ENCODE measurements around the gene CARMIL1. TPM values are rescaled to one million over a fixed set of nuclear protein-coding genes. Genes with fewer than 3 reads are reported as not detected.

CARMIL1 gene
- total and polyA plus RNA-seq, 10 of the 15 experiments (the other 5 are each of a cell fraction or from before 2014, with no cell fraction given) = 6.4 to 18.1 (median 10.3) TPM

DNA sequence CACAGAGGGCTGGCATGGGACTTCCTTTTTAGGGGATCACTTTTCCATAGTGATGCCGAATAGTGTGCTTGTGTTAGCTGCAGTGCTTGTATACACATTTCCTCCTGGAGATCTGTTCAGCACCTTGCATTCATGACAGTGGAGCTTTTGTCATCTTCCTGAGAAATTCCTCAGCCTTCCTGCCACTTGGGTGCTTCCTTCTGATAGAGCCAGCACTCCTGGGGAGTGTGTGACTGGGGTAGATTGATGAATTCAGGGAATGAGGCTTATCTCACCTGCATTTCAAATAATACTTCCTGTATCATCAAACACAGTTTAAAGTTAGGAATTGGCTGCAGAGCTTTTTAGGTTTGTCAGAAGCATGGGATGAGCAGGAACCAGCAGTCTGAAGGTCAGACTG lies 324.1 kb downstream of the CARMIL1 start:
- ChIA-PET POLR2A (no interaction called here), SMC1A (ENCODE audit: uncharacterized antibody, unreplicated experiment) (interaction anchor here (2.3 kb wide), 1 partner anchor 337 kb away, joined by 10 read pairs; no protein-coding TSS in a partner anchor), RAD21 (ENCODE audit: unreplicated experiment) (no interaction called here), CTCF (interaction anchor here (1.1 to 8.2 kb wide), 4 partner anchors 25 to 379 kb away, joined by 3 to 44 read pairs (median 24); no protein-coding TSS in a partner anchor)
- Histone ChIP-seq H3K79me2 (ENCODE audit: control insufficient read depth, insufficient read depth, low read length) (no peaks in the 10 kb centered on the region), H3K9me3 (replicated peaks; ENCODE audit: control insufficient read depth, insufficient read depth, low read length) (no peaks in the 10 kb centered on the region), H2AFZ (ENCODE audit: control insufficient read depth, low read depth, low read length) (no peak overlapping the region), H3K4me1 (ENCODE audit: control insufficient read depth, insufficient read depth, low read length) (no peaks in the 10 kb centered on the region), H3K4me3 (no peak overlapping the region), H3K4me2 (ENCODE audit: control insufficient read depth, insufficient read depth) (no peak overlapping the region), H3K36me3 (ENCODE audit: control insufficient read depth in 2 of 2, insufficient read depth in 2 of 2, low read length in 1 of 2) (no peaks in the 10 kb centered on the region), H3K27ac (ENCODE audit: control insufficient read depth, insufficient read depth) (no peak overlapping the region), H3K9ac (ENCODE audit: control insufficient read depth, insufficient read depth, low read length) (no peak overlapping the region), H4K20me1 (ENCODE audit: control insufficient read depth, insufficient read depth) (no peaks in the 10 kb centered on the region), H3K27me3 (replicated peaks in 1 of 2; ENCODE audit: control insufficient read depth in 2 of 2, insufficient read depth in 2 of 2, low read length in 1 of 2) (no peaks in the 10 kb centered on the region)
- BruUV-seq (replicated peaks) = no TSS peak
- no peak for ATAC-seq
- DNase-seq (ENCODE audit: low read depth, low spot score) = no peak
- in situ Hi-C loops (cut with MboI) (no loop called here), intact Hi-C loops (cut with micrococcal nuclease; ENCODE audit: unreplicated experiment) (loop anchor here (2.0 to 5.0 kb wide), 2 partner anchors 46 to 112 kb away; no protein-coding TSS in a partner anchor)
- FAIRE-seq = no peak
- 25% methylated on average over 1 of the region's 1 CpG for WGBS (ENCODE audit: insufficient coverage, insufficient replicate concordance, low lambda C conversion rate, missing lambda C conversion rate)
- no peak for TF ChIP-seq HDAC6 (IDR thresholded peaks at IDR 0.05; ENCODE audit: unreplicated experiment)
- TF ChIP-seq ZZZ3 (IDR thresholded peaks at IDR 0.05; ENCODE audit: control insufficient read depth, insufficient read length, low read depth) = no peak
- no peak for TF ChIP-seq MTA2 (IDR thresholded peaks at IDR 0.05; ENCODE audit: low read depth)
- TF ChIP-seq ZNF687 (IDR thresholded peaks at IDR 0.05) = no peak
- no peak for TF ChIP-seq RELA (IDR thresholded peaks at IDR 0.05; ENCODE audit: borderline replicate concordance, partially characterized antibody)
- TF ChIP-seq USF1 (IDR thresholded peaks at IDR 0.05; ENCODE audit: borderline replicate concordance, extremely low read length, insufficient read depth, low read depth, low read length) = no peak
- TF ChIP-seq GABPA (IDR thresholded peaks at IDR 0.05; ENCODE audit: low read depth) = no peak
- no peak for TF ChIP-seq TBL1XR1 (IDR thresholded peaks at IDR 0.05; ENCODE audit: low read depth, low read length)
- TF ChIP-seq ZBTB11 (CRISPR knock-in tag; IDR thresholded peaks at IDR 0.05) = no peak
- TF ChIP-seq TARDBP (IDR thresholded peaks at IDR 0.05; ENCODE audit: borderline replicate concordance) = no peak
- no peak for TF ChIP-seq ZBTB40 (IDR thresholded peaks at IDR 0.05; ENCODE audit: borderline replicate concordance)
